Measurements from ENCODE around the gene PKN2.
A peak's percentile ranks its signal among the peaks of the same experiment; 100 is the strongest.
"Not testable (repeated sequence)": the region's sequence is repeated elsewhere in the genome, so short reads cannot be mapped to it uniquely, and the experiment has no call there.

The PKN2 gene

DNA sequence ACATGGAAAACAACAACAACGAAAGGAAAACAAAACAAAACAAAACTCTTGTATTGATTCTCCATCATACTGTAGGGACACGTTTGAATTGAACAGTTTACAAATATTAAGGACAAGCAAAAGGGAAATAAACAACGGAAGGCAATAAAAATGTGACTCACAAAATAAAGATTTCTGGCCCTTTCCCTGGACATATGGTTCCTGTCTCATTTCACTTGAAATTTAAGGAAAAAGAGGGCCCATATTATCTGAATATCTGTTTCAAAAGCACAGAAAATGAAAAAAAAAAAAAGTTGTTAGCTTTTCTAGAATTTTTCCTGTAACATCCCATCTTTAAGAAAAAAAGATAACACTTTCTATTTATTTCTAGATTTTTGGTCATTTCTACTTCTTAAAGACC lies 3.6 kb upstream of the PKN2 start:
- no peak for DNase-seq

DNA sequence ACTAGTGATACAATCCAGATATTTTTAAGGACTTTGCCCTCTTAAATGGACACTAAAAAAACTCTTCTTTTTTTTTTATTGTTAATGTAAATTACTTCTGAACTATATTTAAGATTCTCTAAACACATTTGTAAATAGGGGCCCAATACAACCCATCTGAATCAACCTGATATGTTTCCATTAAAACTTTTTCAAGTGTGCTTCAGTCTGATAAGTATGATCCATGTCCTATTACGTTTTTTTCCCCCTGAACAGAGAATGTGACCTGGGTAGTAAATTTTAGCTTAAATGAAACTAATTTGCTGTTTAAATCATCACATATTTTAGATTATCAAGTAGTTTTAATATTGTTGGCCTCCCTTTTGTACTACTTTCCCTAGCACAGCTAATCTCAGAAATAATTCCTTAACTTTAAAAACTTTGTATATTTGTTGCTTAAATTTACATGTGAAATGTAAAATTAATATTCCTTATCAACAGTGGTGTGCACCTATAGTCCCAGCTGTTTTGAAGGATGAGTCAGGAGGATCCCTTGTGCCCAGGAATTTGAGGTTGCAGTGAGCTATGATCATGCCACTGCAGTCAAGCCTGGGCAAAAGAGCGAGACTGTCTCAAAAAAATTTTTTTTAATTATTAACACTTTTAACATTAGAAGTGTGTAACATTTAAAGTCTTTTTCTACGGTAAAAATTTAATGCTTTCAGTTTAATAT lies 3.0 kb upstream of the PKN2 start:
- DNase-seq, result no peak

DNA sequence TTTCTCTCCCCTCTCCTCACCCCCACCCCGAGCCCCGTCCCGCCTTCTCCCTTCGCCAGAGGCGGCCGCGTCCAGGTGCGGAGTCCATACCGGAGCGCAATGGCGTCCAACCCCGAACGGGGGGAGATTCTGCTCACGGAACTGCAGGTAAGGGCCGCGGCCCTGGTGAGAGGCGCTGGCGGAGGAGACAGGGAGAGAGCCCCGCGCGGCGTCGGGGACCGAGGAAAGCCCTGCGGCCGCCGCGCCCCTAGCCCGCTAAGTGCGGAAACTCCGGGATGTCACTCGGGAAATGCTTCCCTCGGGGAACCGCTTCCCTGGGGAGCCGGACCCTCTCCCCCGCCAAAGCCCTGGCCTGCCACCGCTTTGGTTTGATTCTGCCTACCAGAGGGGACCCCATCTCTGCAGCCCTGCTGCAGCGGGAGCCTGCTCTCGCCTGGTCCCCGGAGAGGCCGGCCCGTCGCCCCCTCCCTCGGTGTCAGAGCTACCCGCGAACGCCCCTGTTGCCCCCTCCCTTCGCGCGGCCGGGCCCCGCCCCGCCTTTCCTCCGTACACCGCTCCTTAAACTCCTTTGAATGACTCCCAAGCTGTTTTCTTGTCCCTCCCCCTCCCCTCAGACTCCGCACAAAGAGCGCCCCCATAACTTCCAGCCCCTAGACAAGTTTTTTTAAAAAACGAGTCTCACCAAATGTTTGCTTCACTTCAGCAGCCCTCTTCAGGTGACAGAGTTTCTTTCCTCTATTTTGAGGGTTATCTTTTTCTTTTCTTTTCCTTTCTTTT lies 597 bp downstream of the PKN2 start:
- DNase-seq, result peak; percentile 40

DNA sequence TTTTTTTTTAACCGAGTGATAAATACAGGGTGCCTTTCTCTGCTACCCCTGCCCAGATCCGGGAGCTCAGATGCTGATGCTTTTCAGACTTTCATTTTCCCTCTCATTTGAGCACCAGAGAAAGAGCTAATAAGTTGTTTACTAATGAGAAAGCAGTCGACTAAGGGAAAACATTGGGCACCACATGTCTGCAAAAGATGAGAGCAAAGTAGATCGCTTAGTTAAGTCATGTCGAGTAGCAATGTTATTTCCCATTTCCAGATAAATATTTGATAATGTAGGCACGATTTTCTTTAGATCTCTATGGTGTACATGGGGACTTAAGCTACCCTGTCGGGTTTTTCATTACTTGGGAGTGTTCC lies 1.2 kb downstream of the PKN2 start:
- DNase-seq, result peak; percentile 33

DNA sequence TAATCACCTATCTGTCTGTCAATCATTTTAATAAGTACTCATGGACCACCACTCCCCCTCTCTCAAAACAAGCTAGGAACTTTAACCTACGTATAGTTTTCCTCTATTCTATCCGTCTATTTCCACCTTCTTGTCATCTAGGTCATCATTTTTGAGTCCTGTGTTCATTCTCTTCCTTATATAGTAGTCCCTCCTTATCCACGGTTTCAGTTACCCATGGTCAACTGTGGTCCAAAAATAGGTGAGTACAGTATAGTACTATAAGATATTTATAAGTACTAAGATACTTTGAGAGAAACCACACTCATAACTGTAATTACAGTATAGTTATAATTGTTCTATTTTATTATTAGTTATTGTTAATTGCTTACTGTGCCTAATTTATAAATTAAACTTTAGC lies 7.5 kb downstream of the PKN2 start:
- no peak for DNase-seq

DNA sequence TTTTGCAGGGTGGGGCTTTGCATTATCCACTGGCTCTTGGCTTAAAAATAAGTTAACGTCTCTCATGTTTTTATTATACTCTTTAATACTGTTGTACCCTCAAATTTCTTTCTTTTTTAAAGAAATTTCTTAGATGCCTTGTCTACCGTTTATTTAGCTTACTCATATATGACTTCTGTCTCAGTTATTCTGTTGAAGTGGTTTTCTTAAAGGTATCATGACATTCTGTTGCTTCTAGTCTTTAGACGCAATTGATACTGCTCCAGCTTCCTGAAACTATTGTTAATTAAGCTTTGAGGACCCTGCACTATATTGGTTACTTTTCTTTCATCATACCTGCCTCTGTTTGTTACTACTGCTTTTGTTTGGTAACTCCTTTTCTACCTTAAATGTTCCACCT lies 11.7 kb downstream of the PKN2 start:
- no peak for DNase-seq

DNA sequence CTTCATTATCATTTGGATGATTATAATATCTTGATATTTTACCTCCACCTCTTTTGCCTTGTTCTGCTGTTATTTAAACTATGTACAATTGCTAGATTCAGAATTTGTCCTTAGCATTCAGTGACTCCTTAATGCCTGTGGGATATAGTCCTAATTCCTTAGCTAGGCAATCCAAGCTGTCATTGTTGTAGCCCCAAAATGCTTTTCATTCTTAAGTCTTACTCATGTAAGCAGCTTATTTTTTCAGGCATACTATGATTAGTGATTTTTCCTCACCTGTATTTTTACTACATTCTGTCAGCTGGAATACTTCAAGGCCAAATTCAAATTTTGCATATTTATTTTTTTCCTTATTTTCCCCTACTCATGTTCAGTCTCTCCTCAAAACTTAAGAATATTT lies 13.4 kb downstream of the PKN2 start:
- DNase-seq, result no peak

DNA sequence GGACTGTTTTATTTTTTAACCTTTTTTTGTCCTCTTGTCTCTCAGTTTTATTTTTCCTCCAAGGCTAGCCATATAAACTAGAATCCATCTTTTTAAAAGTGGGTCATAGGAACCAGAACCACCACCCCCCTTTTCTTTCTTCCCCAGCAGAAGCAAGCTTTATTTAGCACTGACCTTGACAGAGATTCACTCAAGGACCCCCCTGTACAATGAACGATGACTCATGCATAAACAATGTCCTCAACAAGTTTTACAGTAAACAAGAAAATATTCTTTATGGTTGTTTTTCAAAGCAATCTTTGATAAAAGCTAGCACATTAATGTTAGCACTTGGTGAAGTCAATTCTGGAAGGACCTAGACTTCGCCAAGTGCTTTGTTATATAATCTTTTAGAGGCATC lies 14.1 kb downstream of the PKN2 start:
- DNase-seq, result no peak

DNA sequence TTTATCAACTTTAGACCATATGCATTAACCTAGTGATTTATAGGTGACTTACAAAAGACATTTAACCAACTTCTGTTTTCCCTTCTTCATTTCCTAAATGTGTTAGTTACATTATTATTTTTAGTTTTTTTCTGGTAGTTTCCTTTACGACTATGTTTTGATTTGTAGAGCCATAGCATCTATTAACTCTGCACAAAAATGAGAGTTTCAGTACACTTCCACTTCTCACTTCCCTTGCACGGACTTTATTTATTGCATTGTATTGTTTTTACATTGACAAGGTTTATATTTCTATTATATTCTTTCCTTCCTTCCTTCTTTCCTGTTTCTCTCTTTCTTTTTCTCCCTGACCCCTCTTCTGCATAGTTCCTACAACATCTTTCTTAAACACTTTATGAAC lies 14.7 kb downstream of the PKN2 start:
- DNase-seq, result no peak

DNA sequence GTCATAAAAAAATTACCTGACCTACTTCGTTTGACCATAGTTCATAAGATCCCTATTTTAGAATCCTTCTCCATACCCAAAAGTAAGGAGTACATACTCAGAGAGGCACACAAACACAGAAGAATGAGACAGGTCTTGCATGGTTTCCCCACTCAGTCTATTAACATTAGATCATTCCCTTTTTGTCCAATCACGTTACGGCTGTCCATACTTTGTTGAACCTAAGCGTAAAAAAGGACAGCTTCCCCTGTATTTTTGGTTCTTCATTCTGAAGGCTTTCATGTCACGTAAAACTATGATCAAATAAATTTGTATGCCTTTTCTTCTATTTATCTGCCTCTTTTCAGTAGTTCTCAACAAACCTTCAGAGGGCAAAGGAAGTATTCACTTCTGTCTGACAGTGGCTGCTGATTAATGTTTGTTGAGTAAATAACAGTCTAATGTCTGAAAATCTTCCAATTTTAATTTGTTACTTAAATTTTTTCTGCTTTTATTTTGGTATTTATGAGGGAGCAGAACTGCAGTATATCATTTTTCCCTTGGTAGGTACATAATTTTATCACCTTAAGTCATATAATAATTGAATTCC lies 16.4 kb downstream of the PKN2 start:
- DNase-seq, result peak; percentile 51

DNA sequence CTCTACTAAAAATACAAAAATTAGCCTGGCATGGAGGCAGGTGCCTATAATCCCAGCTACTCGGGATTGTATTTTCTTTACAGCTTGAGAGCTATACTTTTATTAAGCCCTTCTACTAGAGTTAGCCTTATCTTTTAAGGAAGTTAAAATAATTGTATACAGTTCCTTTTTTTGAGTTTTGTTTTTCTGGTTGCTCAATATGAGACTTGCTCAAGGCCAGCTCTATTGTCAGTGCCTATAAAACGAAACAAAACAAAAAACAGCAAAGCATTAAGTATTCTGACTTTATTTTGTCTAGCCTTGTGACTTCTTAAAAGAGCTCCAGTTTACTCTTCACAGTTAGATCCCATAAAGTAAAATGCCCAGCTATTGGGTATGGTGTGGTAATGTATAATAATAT lies 17.2 kb downstream of the PKN2 start:
- peak; percentile 92 for DNase-seq

DNA sequence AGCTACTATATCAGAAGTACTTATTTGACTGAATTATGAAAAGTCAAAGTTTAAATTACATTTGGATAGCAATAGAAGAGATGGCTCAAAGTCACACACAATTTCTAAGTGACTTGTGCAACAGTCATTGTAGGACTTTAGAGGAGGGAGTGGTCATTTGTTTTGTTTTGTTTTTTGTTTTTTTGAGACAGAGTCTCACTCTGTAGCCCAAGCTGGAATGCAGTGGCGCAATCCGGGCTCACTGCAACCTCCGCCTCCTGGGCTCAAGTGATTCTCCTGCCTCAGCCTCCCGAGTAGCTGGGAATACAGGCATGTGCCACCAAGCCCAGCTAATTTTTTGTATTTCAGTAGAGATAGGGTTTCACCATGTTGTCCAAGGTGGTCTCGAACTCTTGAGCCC lies 17.7 kb downstream of the PKN2 start:
- DNase-seq, result peak; percentile 86

DNA sequence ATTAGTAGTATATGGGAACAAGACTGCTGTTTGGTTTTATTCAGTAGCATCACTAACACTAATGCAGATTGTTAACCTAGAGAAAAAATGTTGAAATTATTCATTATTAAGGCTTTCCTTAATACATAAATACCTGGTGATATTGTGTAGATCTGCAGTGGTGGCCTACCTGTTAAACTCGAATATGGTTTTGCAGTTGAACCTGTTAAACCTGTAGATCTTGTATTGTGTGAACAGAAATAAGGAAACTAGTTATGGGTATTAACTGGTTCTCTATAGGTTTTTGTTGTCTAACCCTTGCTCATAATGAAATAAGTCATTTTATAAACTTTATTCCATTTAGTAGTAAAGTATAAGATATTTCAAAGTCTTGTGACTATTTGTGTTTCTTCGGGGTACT lies 23.9 kb downstream of the PKN2 start:
- DNase-seq, result no peak

DNA sequence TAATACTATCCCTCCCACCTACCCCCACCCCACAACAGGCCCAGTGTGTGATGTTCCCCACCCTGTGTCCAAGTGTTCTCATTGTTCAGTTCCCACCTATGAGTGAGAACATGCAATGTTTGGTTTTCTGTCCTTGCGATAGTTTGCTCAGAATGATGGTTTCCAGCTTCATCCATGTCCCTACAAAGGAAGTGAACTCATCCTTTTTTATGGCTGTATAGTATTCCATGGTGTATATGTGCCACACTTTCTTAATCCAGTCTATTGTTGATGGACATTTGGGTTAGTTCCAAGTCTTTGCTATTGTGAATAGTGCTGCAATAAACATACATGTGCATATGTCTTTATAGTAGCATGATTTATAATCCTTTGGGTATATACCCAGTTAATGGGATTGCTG lies 28.8 kb downstream of the PKN2 start:
- DNase-seq, result not testable (repeated sequence)

DNA sequence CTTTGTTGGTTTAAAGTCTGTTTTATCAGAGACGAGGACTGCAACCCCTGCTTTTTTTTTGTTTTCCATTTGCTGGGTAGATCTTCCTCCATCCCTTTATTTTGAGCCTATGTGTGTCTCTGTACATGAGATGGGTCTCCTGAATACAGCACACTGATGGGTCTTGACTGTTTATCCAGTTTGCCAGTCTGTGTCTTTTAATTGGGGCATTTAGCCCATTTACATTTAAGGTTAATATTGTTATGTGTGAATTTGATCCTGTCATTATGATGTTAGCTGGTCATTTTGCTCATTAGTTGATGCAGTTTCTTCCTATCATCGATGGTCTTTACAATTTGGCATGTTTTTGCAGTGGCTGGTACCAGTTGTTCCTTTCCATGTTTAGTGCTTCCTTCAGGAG lies 32.5 kb downstream of the PKN2 start:
- not testable (repeated sequence) for DNase-seq

DNA sequence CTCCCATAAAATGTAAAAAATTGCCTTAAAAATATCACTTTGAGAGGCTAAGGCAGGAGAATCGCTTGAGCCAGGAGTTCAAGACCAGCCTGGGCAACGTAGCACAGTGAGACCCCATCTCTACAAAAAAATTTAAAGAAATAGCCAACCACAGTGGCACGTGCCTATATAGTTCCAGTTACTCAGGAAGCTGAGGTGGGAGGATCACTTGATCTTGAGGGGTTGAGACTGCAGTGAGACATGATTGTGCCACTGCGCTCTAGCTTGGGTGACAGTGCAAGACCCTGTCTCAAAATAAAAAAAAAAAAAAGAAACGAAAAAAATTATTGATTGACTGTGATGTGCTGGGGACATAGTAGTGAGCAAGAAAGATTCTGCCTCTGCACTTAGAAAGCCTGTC lies 38.4 kb downstream of the PKN2 start:
- DNase-seq, result no peak

DNA sequence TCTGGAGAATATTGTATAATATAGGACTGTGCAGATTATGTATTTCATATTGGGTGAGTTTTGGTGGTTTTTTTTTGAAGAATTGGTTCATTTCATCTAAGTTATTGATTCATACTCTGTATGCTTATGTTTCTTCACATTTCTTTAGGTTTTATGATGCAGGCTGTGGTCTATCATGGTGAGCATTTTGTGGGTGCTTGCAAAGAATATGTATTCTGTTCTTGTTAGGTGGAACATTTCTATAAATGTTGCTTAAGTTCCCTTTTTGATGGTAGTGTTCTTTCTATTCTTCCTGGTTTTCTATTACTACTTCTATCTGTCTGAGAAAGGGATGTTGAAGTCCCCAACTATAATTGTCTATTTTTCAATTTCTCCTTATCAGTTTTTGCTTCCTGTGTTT lies 42.6 kb downstream of the PKN2 start:
- DNase-seq, result peak; percentile 29

DNA sequence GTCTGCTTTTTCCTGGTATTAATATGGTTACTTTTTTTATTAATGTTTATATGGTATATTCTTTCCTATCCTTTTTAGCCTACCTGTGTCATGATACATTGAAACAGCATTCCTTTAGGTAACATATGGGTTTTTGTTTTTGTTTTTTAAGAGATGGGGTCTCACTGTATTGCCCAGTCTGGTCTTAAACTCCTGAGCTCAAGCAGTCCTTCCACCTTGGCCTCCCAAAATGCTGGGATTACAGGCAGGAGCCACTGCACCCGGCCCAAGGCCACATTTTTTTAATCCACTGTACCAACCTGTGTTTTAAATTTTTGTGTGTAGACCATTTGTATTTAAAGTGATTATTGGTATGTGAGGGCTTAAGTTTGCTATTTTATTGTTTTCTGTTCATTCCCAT lies 43.1 kb downstream of the PKN2 start:
- DNase-seq, result no peak

DNA sequence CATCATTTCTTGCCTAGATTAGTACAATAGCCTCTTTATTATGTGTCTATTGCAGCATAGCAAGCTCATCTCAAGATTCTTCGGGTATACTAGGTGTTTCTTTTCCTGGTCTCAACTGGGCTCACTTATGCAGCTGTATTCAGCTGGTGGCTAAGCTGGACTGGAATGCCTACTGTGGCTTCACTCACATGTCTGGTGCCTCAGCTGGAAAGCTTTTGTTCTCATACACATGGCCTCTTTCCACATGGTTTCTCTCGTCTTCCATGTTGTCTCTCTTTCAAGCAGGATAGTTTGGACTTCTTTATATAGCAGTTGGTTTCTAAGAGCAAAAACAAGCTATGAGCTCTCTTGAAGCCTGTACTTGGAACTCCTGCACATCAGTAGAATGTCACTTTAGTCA lies 45.2 kb downstream of the PKN2 start:
- DNase-seq, result no peak

DNA sequence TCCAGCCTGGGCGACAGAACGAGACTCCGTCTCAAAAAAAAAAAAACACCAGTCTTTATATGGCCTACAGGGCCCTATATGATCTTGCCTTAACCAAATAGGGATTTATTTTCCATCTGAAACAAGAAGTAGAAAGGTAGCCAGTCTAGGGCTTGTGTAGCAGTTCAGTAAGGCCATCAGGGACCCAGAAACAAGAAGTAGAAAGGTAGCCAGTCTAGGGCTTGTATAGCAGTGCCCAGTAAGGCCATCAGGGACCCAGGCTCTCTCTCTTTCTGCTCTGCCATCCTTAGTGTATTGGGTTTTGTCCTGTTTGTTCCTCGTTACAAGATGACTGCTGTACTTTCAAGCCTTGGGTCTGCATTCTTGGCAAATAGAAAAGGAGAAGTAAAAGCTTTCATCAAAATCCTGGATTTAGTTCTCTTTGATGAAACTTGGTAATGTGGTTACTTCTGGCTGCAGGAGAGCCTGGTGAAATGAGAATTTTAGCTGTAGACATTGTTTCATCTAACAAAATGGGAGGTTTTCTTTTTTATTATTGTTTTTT lies 46.1 kb downstream of the PKN2 start:
- DNase-seq, result peak; percentile 43

DNA sequence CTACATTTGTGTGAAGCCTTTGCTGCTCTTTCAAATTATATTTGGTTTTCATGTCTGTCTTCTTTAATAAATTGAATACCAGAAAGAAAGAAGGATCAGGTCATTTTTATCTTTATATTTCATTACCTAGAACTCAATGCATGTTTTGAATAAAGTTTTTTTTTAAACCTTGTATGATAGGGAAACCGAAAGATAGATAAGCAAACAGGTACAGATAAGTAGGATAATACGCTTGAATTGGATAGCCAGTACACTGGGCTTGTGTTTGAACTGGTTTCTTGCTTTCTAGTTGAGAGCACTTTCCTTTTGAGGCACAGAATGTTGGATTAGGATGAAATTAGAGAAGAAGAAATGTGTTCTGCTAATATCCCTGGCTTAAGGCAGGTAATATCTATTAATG lies 46.9 kb downstream of the PKN2 start:
- DNase-seq, result no peak

DNA sequence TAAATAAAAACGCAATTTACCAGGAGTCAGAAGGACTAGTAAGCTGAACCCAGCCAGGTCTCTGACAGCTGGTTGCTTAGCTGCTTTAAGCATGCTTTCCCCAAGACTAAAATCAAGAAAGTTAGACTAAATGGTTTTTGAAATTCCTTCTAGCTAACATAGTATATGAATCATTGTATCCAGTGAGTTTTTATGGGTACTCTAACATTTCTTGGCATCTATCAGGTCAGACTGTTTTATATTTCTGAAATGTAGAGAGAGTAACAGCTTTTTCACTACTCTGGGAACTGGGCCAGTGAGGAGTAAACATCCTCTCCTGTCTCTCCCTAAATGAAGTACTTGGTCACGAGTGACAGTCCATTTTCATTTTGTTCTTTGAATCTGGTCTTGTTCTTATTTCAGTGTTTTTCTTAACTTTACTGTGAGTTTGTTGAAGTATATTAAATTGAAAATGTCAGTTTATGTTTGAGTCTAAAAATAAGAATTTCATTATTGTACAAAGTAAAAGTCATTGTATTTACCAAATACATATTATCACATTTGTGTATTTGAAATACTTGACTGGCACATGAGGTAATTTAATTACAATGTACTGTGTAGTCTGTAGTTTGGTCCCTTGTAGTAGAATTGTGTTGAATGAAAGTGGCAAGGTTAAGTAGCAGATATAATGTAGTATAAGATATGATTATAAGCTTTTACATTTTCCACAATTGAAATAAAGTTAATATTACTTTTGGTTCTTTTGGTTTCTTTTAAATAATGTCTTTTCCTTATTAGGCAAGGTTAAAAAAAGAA lies 47.6 kb downstream of the PKN2 start:
- no peak for DNase-seq

DNA sequence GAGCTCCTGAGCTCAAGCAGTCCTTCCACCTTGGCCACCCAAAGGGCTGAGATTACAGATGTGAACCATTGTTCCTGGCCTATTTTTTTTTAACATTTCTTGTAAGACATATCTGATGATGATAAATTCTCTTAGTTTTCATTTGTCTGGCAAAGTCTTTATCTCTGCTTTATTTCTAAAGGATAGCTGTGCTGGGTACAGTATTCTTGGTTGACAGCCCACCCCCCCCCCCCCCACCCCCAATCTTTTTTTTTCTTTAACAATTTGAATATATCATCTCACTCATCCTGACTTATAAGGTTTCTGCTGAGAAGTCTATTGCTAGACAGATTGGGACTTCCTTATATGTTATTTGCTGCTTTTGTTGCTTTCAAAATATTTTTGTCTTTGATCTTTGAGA lies 51.3 kb downstream of the PKN2 start:
- DNase-seq, result no peak

Data from suppressor macrophage treated with lipopolysaccharide for 4 hours (primary cell).